ENCODE data around the gene JAZF1. TPM values are rescaled to one million over a fixed set of nuclear protein-coding genes. Genes with fewer than 3 reads are reported as not detected.

The JAZF1 gene
- total and polyA plus RNA-seq, 9 of the 15 experiments (the other 6 are each of a cell fraction or from before 2014, with no cell fraction given), result 0.04 to 0.64 (median 0.11) TPM; not detected in 3

GRCh38 chr7:28207486-28208158, 27.0 kb upstream of the JAZF1 start (continued):
- no peak for TF ChIP-seq RFX1 (IDR thresholded peaks at IDR 0.05)
- TF ChIP-seq PHB2 (IDR thresholded peaks at IDR 0.05; ENCODE audit: low read depth), result no peak
- no peak for TF ChIP-seq CBFB (CRISPR knock-in tag; IDR thresholded peaks at IDR 0.05)
- TF ChIP-seq ZNF407 (IDR thresholded peaks at IDR 0.05; ENCODE audit: low read depth), result no peak

Measured in K562 (cell line).